ENCODE results near the gene RPL10. TPM values are rescaled to one million over a fixed set of nuclear protein-coding genes. Genes with fewer than 3 reads are reported as not detected.

Gene RPL10
- total and polyA plus RNA-seq, 2 of the 13 experiments (the other 11 are each of a cell fraction or from before 2014, with no cell fraction given), result 2,381 to 4,713 TPM

DNA sequence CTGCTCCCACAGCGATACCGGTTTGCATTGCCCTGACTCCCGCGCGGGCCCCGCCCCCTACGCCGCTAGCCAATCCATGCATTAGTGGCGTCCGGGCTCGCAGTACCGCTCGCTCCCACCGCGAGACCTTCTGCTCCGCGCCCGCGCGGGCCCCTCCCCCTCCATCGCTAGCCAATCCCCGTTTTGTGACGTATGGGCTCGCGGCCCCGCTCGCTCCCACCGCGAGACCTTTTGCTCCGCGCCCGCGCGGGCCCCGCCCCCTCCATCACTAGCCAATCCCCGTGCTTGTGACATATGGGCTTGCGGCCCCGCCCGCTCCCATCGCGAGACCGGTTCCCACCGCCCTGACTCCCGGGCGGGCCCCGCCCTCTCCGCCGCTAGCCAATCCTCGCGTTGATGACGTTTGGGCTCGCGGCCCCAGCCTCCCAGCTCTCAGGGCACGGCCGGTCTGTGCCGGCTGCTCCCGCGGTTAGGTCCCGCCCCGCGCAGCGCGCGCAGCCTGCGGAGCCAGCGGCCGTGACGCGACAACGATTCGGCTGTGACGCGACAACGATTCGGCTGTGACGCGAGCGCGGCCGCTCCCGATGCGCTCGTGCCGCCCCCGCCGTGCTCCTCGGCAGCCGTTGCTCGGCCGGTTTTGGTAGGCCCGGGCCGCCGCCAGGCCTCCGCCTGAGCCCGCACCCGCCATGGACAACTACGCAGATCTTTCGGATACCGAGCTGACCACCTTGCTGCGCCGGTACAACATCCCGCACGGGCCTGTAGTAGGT is 19.2 kb upstream of the RPL10 start, which contains the start of gene EMD (continued):
- TF ChIP-seq EHMT2 (IDR thresholded peaks at IDR 0.05; ENCODE audit: borderline replicate concordance, low read depth, low read length), result no peak
- TF ChIP-seq, protein P1, sequence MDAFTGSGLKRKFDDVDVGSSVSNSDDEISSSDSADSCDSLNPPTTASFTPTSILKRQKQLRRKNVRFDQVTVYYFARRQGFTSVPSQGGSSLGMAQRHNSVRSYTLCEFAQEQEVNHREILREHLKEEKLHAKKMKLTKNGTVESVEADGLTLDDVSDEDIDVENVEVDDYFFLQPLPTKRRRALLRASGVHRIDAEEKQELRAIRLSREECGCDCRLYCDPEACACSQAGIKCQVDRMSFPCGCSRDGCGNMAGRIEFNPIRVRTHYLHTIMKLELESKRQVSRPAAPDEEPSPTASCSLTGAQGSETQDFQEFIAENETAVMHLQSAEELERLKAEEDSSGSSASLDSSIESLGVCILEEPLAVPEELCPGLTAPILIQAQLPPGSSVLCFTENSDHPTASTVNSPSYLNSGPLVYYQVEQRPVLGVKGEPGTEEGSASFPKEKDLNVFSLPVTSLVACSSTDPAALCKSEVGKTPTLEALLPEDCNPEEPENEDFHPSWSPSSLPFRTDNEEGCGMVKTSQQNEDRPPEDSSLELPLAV (CRISPR knock-in tag; conservative IDR thresholded peaks at IDR 0.05; ENCODE audit: low read depth), result peak; percentile 59; the same call in 1 of the 2 replicates
- TF ChIP-seq, protein P2, sequence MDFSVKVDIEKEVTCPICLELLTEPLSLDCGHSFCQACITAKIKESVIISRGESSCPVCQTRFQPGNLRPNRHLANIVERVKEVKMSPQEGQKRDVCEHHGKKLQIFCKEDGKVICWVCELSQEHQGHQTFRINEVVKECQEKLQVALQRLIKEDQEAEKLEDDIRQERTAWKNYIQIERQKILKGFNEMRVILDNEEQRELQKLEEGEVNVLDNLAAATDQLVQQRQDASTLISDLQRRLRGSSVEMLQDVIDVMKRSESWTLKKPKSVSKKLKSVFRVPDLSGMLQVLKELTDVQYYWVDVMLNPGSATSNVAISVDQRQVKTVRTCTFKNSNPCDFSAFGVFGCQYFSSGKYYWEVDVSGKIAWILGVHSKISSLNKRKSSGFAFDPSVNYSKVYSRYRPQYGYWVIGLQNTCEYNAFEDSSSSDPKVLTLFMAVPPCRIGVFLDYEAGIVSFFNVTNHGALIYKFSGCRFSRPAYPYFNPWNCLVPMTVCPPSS (IDR thresholded peaks at IDR 0.05), result no peak
- TF ChIP-seq, protein P3, sequence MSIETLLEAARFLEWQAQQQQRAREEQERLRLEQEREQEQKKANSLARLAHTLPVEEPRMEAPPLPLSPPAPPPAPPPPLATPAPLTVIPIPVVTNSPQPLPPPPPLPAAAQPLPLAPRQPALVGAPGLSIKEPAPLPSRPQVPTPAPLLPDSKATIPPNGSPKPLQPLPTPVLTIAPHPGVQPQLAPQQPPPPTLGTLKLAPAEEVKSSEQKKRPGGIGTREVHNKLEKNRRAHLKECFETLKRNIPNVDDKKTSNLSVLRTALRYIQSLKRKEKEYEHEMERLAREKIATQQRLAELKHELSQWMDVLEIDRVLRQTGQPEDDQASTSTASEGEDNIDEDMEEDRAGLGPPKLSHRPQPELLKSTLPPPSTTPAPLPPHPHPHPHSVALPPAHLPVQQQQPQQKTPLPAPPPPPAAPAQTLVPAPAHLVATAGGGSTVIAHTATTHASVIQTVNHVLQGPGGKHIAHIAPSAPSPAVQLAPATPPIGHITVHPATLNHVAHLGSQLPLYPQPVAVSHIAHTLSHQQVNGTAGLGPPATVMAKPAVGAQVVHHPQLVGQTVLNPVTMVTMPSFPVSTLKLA (IDR thresholded peaks at IDR 0.05), result peak; percentile 8; the same call in 1 of the 2 replicates
- TF ChIP-seq, protein P4, sequence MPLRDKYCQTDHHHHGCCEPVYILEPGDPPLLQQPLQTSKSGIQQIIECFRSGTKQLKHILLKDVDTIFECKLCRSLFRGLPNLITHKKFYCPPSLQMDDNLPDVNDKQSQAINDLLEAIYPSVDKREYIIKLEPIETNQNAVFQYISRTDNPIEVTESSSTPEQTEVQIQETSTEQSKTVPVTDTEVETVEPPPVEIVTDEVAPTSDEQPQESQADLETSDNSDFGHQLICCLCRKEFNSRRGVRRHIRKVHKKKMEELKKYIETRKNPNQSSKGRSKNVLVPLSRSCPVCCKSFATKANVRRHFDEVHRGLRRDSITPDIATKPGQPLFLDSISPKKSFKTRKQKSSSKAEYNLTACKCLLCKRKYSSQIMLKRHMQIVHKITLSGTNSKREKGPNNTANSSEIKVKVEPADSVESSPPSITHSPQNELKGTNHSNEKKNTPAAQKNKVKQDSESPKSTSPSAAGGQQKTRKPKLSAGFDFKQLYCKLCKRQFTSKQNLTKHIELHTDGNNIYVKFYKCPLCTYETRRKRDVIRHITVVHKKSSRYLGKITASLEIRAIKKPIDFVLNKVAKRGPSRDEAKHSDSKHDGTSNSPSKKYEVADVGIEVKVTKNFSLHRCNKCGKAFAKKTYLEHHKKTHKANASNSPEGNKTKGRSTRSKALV (CRISPR knock-in tag; IDR thresholded peaks at IDR 0.05), result no peak
- 0 out of 2 replicates have a peak, but pooled peaks have one; percentile 9 for TF ChIP-seq MEIS1 (CRISPR knock-in tag; IDR thresholded peaks at IDR 0.05; ENCODE audit: borderline replicate concordance)
- no peak for TF ChIP-seq ZSCAN30 (CRISPR knock-in tag; IDR thresholded peaks at IDR 0.05)
- no peak for TF ChIP-seq BRCA1 (CRISPR knock-in tag; IDR thresholded peaks at IDR 0.05)
- TF ChIP-seq PHF8 (CRISPR knock-in tag; IDR thresholded peaks at IDR 0.05), result peak; percentile 48; the same call in 1 of the 2 replicates
- TF ChIP-seq YEATS2 (CRISPR knock-in tag; IDR thresholded peaks at IDR 0.05; ENCODE audit: borderline replicate concordance), result peak; percentile 67
- TF ChIP-seq MXI1 (IDR thresholded peaks at IDR 0.05; ENCODE audit: borderline replicate concordance, low read depth, low read length), result peak; percentile 3; the same call in 1 of the 3 replicates
- TF ChIP-seq NFYB (CRISPR knock-in tag; IDR thresholded peaks at IDR 0.05), result peak; percentile 80
- no peak for TF ChIP-seq ZSCAN22 (CRISPR knock-in tag; IDR thresholded peaks at IDR 0.05)
- no peak for TF ChIP-seq SMARCE1 (IDR thresholded peaks at IDR 0.05; ENCODE audit: borderline replicate concordance)
- no peak for TF ChIP-seq ZNF335 (CRISPR knock-in tag; IDR thresholded peaks at IDR 0.05)
- no peak for TF ChIP-seq MTA3 (CRISPR knock-in tag; IDR thresholded peaks at IDR 0.05)
- TF ChIP-seq ZNF569 (CRISPR knock-in tag; IDR thresholded peaks at IDR 0.05; ENCODE audit: borderline replicate concordance), result no peak
- TF ChIP-seq MAFF (IDR thresholded peaks at IDR 0.05; ENCODE audit: low read depth, low read length), result no peak
- no peak for TF ChIP-seq LCORL (IDR thresholded peaks at IDR 0.05)
- no peak for TF ChIP-seq LCORL (CRISPR knock-in tag; IDR thresholded peaks at IDR 0.05)
- no peak for TF ChIP-seq ZFP36L2 (CRISPR knock-in tag; IDR thresholded peaks at IDR 0.05)
- no peak for TF ChIP-seq YEATS4 (CRISPR knock-in tag; IDR thresholded peaks at IDR 0.05; ENCODE audit: borderline replicate concordance)

Data from HepG2 (cell line).